D341Med (cell line): ENCODE data around the gene SPRED1.
A peak's percentile ranks its signal among the peaks of the same experiment; 100 is the strongest.

Source experiments
- DNase-seq: peaks from one replicate; pipeline ENCODE4 v3.0.0; 2012; ENCODE audit warnings: low spot score

The SPRED1 gene

DNA sequence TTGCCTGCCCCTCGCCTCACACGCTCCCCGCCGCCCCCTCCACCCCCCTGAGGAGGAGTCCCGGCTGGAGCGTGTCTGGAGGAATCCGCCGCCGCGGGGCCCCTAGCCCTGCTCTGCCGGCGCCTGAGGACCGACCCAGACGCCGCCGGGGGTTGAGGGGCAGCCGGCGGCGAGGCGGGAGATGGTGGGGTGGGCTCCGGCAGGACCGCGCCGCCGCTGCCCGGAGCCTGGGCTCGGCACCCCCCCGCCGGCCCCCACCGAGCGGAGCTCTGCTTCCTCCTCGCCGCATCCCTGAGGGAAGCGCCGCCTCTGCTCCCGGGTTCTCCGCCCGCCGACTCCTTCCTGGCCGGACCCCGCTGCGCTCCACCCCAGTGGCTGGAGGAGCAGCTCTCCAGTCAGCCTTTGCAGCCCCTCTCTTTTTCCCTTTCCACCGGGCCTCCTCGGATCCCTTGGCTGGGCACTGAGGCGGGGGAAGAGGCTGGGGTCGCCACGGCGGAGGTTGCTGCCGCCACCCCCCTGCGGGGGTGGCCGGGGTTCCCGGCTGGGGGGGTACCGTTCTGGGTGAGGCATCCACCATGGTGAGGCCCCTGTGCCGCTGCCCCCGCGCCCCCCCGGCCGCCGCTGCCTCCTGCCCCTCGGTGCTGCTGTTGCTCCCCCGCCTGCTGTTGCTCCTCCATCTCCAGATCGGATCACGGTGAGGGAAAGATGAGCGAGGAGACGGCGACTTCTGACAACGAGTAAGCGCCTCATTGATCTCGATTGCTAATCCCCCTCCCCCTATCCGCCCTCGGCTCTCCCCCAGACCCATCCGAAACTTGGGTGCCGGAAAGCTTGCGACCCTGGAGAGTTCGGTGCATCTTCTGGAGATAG, at the start of gene SPRED1:
Gene SPRED1 (plus strand): TSS at position 356 of the 870 bp plus-strand sequence. CDS start 350 bp downstream, at position 706.
- peak; percentile 76 for DNase-seq

DNA sequence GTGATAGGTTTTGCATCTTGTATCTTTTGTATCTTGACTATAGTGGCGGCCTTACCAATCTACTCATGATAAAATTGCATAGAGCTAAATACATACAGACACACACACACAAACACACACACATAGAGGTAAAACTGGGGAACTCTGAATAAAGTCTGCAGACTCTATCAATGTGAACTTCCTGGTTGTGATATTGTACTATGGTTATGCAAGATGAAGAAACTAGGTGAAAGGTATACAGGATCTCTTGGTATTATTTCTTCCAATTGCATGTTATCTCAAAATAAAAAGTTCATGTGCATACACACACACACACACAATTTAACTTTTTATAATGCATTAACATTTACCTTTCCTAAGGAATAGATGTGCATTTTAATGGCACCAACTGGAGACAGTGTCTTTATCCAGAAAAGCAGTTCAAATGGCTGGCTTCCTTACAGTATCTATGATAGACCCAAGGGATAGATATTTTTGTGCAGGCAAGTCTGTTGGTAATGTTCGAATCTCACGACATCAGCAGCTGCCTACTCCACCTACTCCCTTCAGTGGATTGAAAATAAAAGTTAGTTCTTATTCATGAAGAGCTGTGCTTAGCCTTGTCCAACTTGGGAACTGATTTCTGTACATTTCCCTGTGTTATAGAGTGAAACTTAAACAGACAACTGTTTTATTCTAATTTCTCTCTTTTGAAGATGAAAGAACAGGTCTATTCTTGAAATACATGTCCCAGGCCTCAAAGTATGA, 46.9 kb upstream of the SPRED1 start:
- DNase-seq: no peak

DNA sequence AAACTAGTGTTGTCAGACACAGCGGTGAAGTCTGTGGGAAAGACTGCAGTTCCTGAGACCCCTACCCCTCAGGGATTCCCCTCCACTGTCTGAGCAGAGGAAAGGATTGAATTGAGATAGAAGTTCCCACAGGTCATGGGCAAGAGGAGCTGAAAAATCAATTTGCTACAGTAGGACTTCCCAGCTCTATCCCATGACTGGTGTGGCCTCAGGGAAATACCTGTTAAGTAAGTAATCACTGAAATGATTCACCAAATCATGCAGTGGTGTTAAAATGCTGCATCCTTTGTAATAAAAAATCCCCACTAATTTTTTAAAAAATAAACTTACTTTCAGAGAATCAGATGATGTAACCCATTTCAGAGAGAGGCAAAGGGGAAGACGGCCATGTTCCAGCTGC, 45.0 kb upstream of the SPRED1 start:
- no peak for DNase-seq

- no peak for DNase-seq
These were observed 44.4 kb upstream of the SPRED1 start for GRCh38 chr15:38208206-38208605.

GRCh38 chr15:38208779-38209178, 43.9 kb upstream of the SPRED1 start:
- DNase-seq: no peak

GRCh38 chr15:38211249-38211648, 41.4 kb upstream of the SPRED1 start:
- DNase-seq: no peak

GRCh38 chr15:38211811-38212210, 40.8 kb upstream of the SPRED1 start:
- no peak for DNase-seq

DNA sequence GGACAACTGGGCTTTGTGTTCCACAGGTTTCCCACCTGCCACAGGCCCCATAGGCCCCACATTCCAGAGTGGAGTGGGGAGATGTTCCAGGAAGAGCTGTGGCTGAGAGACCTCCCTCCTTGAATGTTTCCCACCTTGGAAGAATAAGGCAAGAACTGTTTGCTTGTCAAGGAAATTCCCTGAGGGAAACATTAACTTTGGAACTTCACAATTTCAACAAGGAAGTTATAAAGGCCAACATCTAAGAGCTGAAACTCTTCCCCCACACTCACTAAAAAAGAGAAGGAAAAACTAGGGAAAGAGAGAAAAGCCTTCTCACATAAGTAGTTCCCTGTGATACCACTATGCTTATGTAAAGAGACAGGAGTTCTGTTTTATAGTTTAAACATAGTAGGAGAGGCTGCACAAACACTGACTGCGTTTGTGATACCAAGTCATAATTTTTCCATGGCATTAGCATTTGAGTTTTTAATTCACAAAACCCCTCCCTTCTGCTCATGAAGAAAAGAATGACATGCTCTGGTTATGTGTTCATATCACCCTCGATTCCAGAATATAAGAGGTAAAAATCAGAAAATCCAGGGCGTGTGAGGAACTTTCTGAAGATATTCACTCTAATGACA, 39.8 kb upstream of the SPRED1 start:
- DNase-seq: no peak

- DNase-seq: no peak
These were observed 39.3 kb upstream of the SPRED1 start for GRCh38 chr15:38213356-38213755.

DNA sequence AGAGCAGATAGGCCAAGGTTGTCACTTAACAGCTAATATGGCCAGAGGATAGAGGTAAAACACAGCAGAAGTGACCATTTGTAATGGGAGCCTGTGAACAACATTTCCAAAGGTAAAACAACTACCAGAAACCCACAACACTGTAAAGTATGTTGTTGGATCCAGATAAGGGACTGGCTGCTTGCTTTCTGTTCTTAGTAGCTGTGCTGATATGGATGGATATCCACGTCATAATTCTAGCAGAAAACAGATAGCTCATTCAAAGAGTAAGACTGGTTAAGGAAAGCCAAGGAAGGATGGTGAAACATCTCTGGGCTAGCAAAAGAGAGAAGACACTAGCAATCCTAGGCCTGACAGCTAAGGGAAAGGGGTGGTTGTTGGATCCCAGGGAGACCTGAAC, 36.9 kb upstream of the SPRED1 start:
- DNase-seq: no peak

- no peak for DNase-seq
These were observed 35.9 kb upstream of the SPRED1 start for GRCh38 chr15:38216763-38217162.

DNA sequence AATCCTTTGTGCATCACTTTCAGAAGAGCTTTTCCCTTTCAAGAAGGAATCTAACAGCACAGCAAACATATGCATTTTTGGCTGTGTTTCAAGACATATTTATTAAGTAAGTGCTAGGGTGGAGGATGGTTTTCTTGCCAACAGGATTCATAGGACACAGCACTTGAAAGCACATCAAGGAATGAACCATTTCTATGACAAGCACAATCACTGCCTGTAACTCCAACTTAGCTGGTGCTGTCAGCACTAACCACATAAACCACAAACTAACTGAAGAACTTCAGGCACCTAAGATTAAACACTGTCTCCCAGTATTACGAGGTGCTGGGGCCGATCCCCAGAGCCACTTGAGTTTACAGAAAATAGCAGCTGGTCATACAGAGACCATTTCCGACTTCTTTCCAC, 35.4 kb upstream of the SPRED1 start:
- DNase-seq: no peak

DNA sequence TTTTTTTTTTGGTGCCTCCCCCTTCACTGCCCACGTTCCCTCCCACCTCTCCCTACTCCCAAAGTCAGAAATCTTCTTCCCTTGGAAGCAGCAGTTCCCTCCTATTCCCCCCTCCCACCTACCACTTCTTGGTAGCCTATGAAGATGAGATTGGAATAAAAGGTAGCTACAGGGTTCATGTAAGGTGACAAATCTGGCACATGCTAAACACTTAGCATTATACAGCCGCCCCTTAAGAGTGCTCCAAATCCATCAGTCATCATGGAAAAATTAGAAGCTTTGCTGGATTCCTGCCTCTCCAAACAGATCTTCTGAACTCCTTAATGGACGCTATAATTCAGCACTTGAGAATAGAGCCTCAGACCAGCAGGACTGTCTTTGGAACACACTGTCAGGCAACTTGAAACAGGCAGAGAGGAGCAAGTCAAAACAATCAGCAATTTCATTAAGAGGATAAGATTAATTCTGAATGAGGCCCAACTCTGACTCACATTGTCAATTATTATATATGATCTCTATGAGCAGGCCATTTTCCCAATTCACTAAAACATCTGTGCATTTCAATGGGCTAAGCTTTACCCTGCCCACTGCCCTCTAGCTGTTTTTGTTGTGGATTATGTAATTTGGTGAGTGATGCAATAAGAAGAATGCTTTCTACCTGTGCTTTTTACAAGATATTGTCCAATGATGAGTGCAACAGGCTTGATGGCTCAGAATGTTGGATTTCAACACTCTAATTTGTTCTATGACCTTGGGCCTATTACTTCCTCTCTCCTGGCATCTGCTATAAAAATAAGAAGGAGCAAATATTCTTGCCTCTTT, 34.6 kb upstream of the SPRED1 start:
- no peak for DNase-seq

DNA sequence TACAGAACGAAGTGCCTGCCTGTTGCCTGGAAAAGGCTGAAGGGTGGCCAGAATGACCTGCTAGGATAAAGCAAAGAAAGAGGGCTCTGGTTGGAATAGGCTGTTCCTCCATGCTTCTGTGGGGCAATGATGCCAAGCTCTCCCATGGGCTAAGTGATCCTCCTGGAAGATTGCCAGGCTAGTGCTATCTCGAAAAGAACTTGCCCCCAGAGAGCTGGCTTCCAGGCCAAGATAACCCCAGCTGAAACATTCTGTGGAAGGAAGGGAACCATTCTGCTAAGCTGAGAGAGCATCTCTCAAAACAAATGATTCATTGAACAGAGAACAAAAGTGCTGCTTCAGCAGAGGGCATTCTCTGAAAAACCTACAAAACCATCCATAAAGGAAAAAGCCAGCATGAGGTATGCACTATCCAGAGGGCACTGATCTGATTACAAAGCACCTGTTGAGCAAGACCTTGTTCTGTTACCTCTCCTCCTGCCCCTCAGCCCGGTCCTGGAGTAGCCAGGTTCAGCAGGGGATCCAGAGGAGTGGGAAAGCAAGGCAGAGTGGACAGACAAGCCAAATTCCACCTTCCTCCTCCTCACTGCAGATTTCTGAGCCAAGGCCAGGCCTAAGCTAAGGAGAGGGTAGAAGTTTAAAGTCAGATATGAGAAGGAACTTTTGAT, 31.9 kb upstream of the SPRED1 start:
- no peak for DNase-seq

GRCh38 chr15:38224486-38224885, 28.1 kb upstream of the SPRED1 start:
- no peak for DNase-seq

DNA sequence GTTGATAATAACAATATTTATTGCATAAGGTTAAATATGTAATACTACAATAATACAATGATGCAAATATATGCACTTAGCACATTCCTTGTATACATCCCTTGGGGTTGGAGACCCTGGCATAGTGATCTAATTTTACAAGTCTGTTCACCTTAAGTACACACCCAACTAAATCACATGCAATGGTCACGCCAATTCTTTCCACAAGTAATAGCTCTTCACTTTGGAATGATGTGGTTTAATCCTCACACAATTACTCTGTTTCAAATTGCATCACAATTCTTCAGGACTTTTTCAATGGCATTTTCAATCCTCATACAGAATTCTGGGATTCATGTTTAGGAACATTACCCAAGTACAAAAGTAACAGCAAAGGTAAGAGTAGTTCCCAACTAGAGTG, 27.3 kb upstream of the SPRED1 start:
- no peak for DNase-seq

GRCh38 chr15:38226608-38227266, 25.9 kb upstream of the SPRED1 start:
- no peak for DNase-seq

GRCh38 chr15:38227941-38228340, 24.7 kb upstream of the SPRED1 start:
- DNase-seq: no peak

DNA sequence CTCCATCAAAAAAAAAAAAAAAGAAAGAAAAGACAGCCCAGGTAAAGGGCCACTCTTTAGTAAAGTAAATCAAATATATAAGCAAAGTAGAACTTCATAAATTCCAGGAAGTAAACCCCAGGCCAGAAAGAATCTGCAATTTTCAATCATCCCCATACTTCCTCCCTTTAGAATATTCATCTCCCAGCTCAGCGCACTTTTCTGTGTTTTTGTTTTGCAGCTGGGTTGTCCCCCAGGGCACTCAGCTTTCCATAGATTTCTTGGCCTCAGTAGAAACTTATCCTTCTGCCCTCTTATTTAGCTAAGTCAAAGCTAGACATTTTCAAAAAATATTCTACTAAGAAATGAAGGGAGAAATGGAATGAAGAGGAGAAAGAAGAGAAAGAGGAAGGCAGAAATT, 24.0 kb upstream of the SPRED1 start:
- no peak for DNase-seq

DNA sequence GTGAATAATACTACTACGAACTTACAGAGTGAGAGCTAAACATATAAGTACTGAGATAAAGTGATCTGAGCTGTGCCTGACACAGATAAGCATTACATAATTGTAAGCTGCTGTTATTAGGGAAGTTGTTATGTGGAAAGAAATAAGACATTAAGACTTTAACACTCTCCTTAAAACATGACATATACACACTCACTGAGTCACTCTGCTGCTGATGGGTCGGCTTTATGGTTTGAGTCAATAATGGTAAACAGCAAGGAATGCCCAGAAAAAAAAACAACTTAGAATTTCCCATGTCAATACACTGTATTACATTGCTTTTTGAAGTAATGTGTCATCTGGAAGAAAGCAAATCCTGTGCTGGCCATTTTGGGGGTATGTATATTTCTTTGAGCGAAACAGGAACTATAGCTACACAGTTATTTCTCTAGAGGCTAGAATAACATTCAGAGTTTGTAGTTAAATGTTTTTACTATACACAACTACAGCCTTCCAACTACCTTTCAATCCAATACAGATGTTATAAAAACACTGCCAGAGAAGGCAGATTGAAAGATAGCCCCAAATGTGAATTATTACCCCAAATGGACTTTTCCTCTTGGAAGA, 22.8 kb upstream of the SPRED1 start:
- DNase-seq: no peak
